Measurements from ENCODE around the gene NPAS3.

GRCh38 chr14:33010495-33010894 lies 71.8 kb downstream of the NPAS3 start:
- TF ChIP-seq, protein P1, sequence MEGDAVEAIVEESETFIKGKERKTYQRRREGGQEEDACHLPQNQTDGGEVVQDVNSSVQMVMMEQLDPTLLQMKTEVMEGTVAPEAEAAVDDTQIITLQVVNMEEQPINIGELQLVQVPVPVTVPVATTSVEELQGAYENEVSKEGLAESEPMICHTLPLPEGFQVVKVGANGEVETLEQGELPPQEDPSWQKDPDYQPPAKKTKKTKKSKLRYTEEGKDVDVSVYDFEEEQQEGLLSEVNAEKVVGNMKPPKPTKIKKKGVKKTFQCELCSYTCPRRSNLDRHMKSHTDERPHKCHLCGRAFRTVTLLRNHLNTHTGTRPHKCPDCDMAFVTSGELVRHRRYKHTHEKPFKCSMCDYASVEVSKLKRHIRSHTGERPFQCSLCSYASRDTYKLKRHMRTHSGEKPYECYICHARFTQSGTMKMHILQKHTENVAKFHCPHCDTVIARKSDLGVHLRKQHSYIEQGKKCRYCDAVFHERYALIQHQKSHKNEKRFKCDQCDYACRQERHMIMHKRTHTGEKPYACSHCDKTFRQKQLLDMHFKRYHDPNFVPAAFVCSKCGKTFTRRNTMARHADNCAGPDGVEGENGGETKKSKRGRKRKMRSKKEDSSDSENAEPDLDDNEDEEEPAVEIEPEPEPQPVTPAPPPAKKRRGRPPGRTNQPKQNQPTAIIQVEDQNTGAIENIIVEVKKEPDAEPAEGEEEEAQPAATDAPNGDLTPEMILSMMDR (IDR thresholded peaks at IDR 0.05; ENCODE audit: low read depth, low read length): no peak
- TF ChIP-seq EZH2phosphoT487 (IDR thresholded peaks at IDR 0.05; ENCODE audit: low read depth): no peak

Measured in OCI-LY3 (cell line).